Measurements from ENCODE around the gene ZNF763. TPM values are rescaled to one million over a fixed set of nuclear protein-coding genes. Genes with fewer than 3 reads are reported as not detected.

Gene ZNF763
- total RNA-seq, 4 donors from 2014 or later = 1.2 to 2.6 (median 2.1) TPM

- TF ChIP-seq CTCF (IDR thresholded peaks at IDR 0.05) = no peak
- TF ChIP-seq POLR2A (IDR thresholded peaks at IDR 0.05) = no peak
- H3K4me3 ChIP-seq = peak overlapping the region in 1 of 4 donors; percentile 6
- no peak for DNase-seq
- peaks cover 4 to 99% (median 71%) of the 10 kb centered on the region in 3 donors for H3K9me3 ChIP-seq
- WGBS, 2 donors = 95 to 97% methylated on average over 9 of the region's 9 CpGs
- H3K27ac ChIP-seq = no peak overlapping the region
- H3K36me3 ChIP-seq = peaks cover 31 to 69% (median 44%) of the 10 kb centered on the region in 3 donors
- H3K27me3 ChIP-seq = no peaks in the 10 kb centered on the region
- intact Hi-C loops (cut with DNase I) = no loop called here
- H3K4me1 ChIP-seq = no peaks in the 10 kb centered on the region
These were observed 50.3 kb downstream of the ZNF763 start for GRCh38 chr19:12015015-12015752.

- Histone ChIP-seq H3K4me3 (peak overlapping the region in 1 of 4 donors; percentile 6), H3K4me1 (no peaks in the 10 kb centered on the region), H3K36me3 (peaks cover 31 to 74% (median 44%) of the 10 kb centered on the region in 3 donors), H3K27ac (no peak overlapping the region), H3K27me3 (no peaks in the 10 kb centered on the region), H3K9me3 (peaks cover 4 to 99% (median 76%) of the 10 kb centered on the region in 3 donors)
- intact Hi-C loops (cut with DNase I) = no loop called here
- DNase-seq = no peak
- TF ChIP-seq CTCF (IDR thresholded peaks at IDR 0.05) = no peak
- no peak for TF ChIP-seq POLR2A (IDR thresholded peaks at IDR 0.05)
- WGBS, 2 donors = 80 to 93% methylated on average over 2 of the region's 2 CpGs
These were observed 50.9 kb downstream of the ZNF763 start for GRCh38 chr19:12015753-12016116.

Small RNA genes lying within 50 kb of the gene (small RNA-seq; reads per million reads assigned to genes)
- 0 to 0.15 (median 0.04) reads per million in 4 donors for gene RNA5SP464
- gene RNA5SP465 = 0 reads per million in 4 donors

Other genes starting within 250 kb of the ZNF763 start
- gene ZNF823, start 226.1 kb upstream of the ZNF763 start, total RNA-seq = 10 to 100 TPM in 3 of 4 donors, 1 to 10 TPM in 1; 8.5 to 22.3 (median 11.8) TPM
- 1 to 10 TPM; 1.0 to 5.7 (median 2.4) TPM for gene ZNF441, start 198.0 kb upstream of the ZNF763 start, total RNA-seq
- gene ZNF491, start 166.5 kb upstream of the ZNF763 start, total RNA-seq = 1 to 10 TPM in 1 of 4 donors, under 1 TPM in 3; 0.13 to 2.3 (median 0.82) TPM
- 10 to 100 TPM; 16.1 to 22.2 (median 19.2) TPM for gene ZNF440, start 150.8 kb upstream of the ZNF763 start, total RNA-seq
- 1 to 10 TPM; 1.6 to 5.0 (median 2.0) TPM for gene ZNF439, start 116.3 kb upstream of the ZNF763 start, total RNA-seq
- gene ZNF69, start 77.3 kb upstream of the ZNF763 start, total RNA-seq = 1 to 10 TPM in 3 of 4 donors, under 1 TPM in 1; 0.18 to 4.4 (median 1.2) TPM
- gene ZNF700, start 39.9 kb upstream of the ZNF763 start, total RNA-seq = 10 to 100 TPM in 2 of 4 donors, 1 to 10 TPM in 2; 6.4 to 13.9 (median 9.9) TPM
- 10 to 100 TPM in 1 of 4 donors, 1 to 10 TPM in 3; 4.5 to 21.0 (median 5.6) TPM for gene ZNF433, start 70.6 kb downstream of the ZNF763 start, total RNA-seq
- gene ZNF878, start 87.9 kb downstream of the ZNF763 start, total RNA-seq = under 1 TPM in 3 of 4 donors, not detected in 1; 0.38 to 0.66 (median 0.47) TPM
- 1 to 10 TPM; 2.9 to 6.3 (median 3.8) TPM for gene ZNF844, start 99.7 kb downstream of the ZNF763 start, total RNA-seq
- gene ZNF20, start 175.3 kb downstream of the ZNF763 start, total RNA-seq = 1 to 10 TPM; 2.6 to 5.2 (median 3.8) TPM
- 1 to 10 TPM; 2.0 to 6.7 (median 5.0) TPM for gene ZNF625, start 191.7 kb downstream of the ZNF763 start, total RNA-seq
- gene ZNF136, start 198.1 kb downstream of the ZNF763 start, total RNA-seq = 10 to 100 TPM in 1 of 4 donors, 1 to 10 TPM in 3; 1.6 to 10.9 (median 5.0) TPM